HL-60 (cell line): ENCODE measurements around the gene HCFC1.

Experiments
- DNase-seq, 2 experiments: peaks; one replicate each; pipeline ENCODE4 v3.0.0-alpha.2; 2010 to 2020; ENCODE audit warnings: low read depth in 1 of 2, low spot score in 1 of 2
- H3K27ac ChIP-seq: fragments of 250-450 bp; sonication (Bioruptor Pico); replicated peaks from 2 replicates; pipeline ENCODE4 v1.5.1; 2020; ENCODE audit warnings: mild to moderate bottlenecking, moderate library complexity
- H3K27me3 ChIP-seq: fragments of 250-450 bp; sonication (Bioruptor Pico); 2 replicates; pipeline ENCODE4 v1.5.1; 2021; ENCODE audit warnings: mild to moderate bottlenecking, moderate library complexity; ENCODE audit not compliant: insufficient read depth, poor library complexity, severe bottlenecking
- H3K4me3 ChIP-seq: replicated peaks from 2 replicates; pipeline ENCODE4 v1.5.1; 2011; ENCODE audit warnings: mild to moderate bottlenecking, control low read depth, low read length; ENCODE audit not compliant: insufficient read depth
- CTCF ChIP-seq: IDR thresholded peaks from one replicate; pipeline ENCODE4 v1.5.1; 2011; ENCODE audit warnings: low read length, control low read depth, inconsistent platforms; ENCODE audit not compliant: insufficient read depth
- GABPA ChIP-seq: IDR thresholded peaks from 2 replicates; pipeline ENCODE4 v1.6.1; 2012; ENCODE audit warnings: low read depth
- POLR2AphosphoS5 ChIP-seq: IDR thresholded peaks from 2 replicates; pipeline ENCODE4 v1.6.1; 2012; ENCODE audit warnings: low read depth
- REST ChIP-seq: IDR thresholded peaks from 2 replicates; pipeline ENCODE4 v1.6.1; 2012; ENCODE audit warnings: low read depth; ENCODE audit not compliant: insufficient replicate concordance
- SPI1 ChIP-seq: IDR thresholded peaks from 2 replicates; pipeline ENCODE4 v1.6.1; 2012; ENCODE audit warnings: low read depth, mild to moderate bottlenecking, borderline replicate concordance

HCFC1 gene

GRCh38 chrX:153944800-153945150 is 26.8 kb downstream of the HCFC1 start:
- DNase-seq, result no peak
- Histone ChIP-seq H3K27ac (peak overlapping the region; percentile 62), H3K27me3 (no peaks in the 10 kb centered on the region), H3K4me3 (no peak overlapping the region)
- no peak for TF ChIP-seq GABPA
- TF ChIP-seq SPI1, result no peak

- H3K27ac ChIP-seq, result peak within 1 kb of the TSS; percentile 62
- H3K4me3 ChIP-seq, result peak within 1 kb of the TSS; percentile 30
- H3K27me3 ChIP-seq, result no peaks in the 10 kb centered on the region
- TF ChIP-seq CTCF (no peak), REST (no peak), POLR2AphosphoS5 (no peak), SPI1 (no peak), GABPA (no peak)
- peak in 1 of 2 experiments; percentile 47 for DNase-seq
Measured at GRCh38 chrX:153944140-153944799, 27.3 kb downstream of the HCFC1 start, which contains the start of gene RENBP. RENBP (minus strand) TSS chrX:153944643; CDS start chrX:153944610, 33 bp downstream.

GRCh38 chrX:153941336-153942252 is 30.0 kb downstream of the HCFC1 start:
- DNase-seq, result no peak
- Histone ChIP-seq H3K27ac (no peak overlapping the region), H3K4me3 (no peak overlapping the region), H3K27me3 (no peaks in the 10 kb centered on the region)
- TF ChIP-seq GABPA, result no peak
- TF ChIP-seq CTCF, result no peak
- TF ChIP-seq SPI1, result no peak
- TF ChIP-seq POLR2AphosphoS5, result no peak
- no peak for TF ChIP-seq REST

- no peak for DNase-seq
- Histone ChIP-seq H3K27me3 (no peaks in the 10 kb centered on the region), H3K4me3 (no peak overlapping the region), H3K27ac (no peak overlapping the region)
- TF ChIP-seq SPI1 (no peak), POLR2AphosphoS5 (no peak), REST (no peak), GABPA (no peak), CTCF (no peak)
Measured at GRCh38 chrX:153939573-153939972, 32.0 kb downstream of the HCFC1 start.
